HUES6 (cell line): ENCODE data around the gene PLD1.

Source experiments
- H3K27ac ChIP-seq: 2 replicates; pipeline ENCODE4 v1.7.0; 2013; ENCODE audit warnings: low read depth, mild to moderate bottlenecking, low read length, inconsistent platforms
- H3K27me3 ChIP-seq: 2 replicates; pipeline ENCODE4 v1.6.1; 2013; ENCODE audit warnings: low read length; ENCODE audit not compliant: control insufficient read depth, insufficient read depth
- H3K36me3 ChIP-seq: 2 replicates; pipeline ENCODE4 v1.6.1; 2013; ENCODE audit warnings: low read length; ENCODE audit not compliant: control insufficient read depth, insufficient read depth
- H3K4me1 ChIP-seq: 2 replicates; pipeline ENCODE4 v1.6.1; 2013; ENCODE audit warnings: low read length; ENCODE audit not compliant: control insufficient read depth, insufficient read depth
- H3K4me3 ChIP-seq: 2 replicates; pipeline ENCODE4 v1.5.1; 2013; ENCODE audit warnings: low read depth, low read length
- H3K9ac ChIP-seq: one replicate; pipeline ENCODE4 v1.6.1; 2013; ENCODE audit warnings: mild to moderate bottlenecking, low read length
- H3K9me3 ChIP-seq: 2 replicates; pipeline ENCODE4 v1.6.1; 2013; ENCODE audit warnings: low read depth, low read length; ENCODE audit not compliant: control insufficient read depth, insufficient read depth

PLD1 gene

GRCh38 chr3:171846597-171846996, 36.3 kb upstream of the PLD1 start:
- Histone ChIP-seq H3K9ac (no peak overlapping the region), H3K9me3 (0 out of 2 replicates have a peak, but pooled peaks cover 2% of the 10 kb centered on the region), H3K27ac (no peak overlapping the region), H3K36me3 (no peaks in the 10 kb centered on the region), H3K27me3 (no peaks in the 10 kb centered on the region), H3K4me3 (no peak overlapping the region), H3K4me1 (no peaks in the 10 kb centered on the region; the same call in 1 of the 2 replicates)

GRCh38 chr3:171845481-171846284, 35.4 kb upstream of the PLD1 start:
- Histone ChIP-seq H3K36me3 (no peaks in the 10 kb centered on the region), H3K4me1 (peaks cover 1% of the 10 kb centered on the region; the same call in 1 of the 2 replicates), H3K27me3 (no peaks in the 10 kb centered on the region), H3K9ac (no peak overlapping the region), H3K4me3 (no peak overlapping the region), H3K27ac (no peak overlapping the region), H3K9me3 (no peaks in the 10 kb centered on the region)

GRCh38 chr3:171844873-171845272, 34.6 kb upstream of the PLD1 start:
- H3K4me3 ChIP-seq: no peak overlapping the region
- peaks cover 4% of the 10 kb centered on the region; the same call in 1 of the 2 replicates for H3K4me1 ChIP-seq
- H3K27me3 ChIP-seq: no peaks in the 10 kb centered on the region
- H3K9ac ChIP-seq: no peak overlapping the region
- H3K9me3 ChIP-seq: no peaks in the 10 kb centered on the region
- no peak overlapping the region for H3K27ac ChIP-seq
- no peaks in the 10 kb centered on the region for H3K36me3 ChIP-seq

GRCh38 chr3:171842864-171843518, 32.7 kb upstream of the PLD1 start, which contains the start of gene TMEM212:
TSS of gene TMEM212 (plus strand) at chr3:171843349. CDS start at chr3:171843384, 35 bp downstream.
- no peaks in the 10 kb centered on the region for H3K9me3 ChIP-seq
- no peak within 1 kb of the TSS for H3K4me3 ChIP-seq
- H3K27me3 ChIP-seq: no peaks in the 10 kb centered on the region
- no peaks in the 10 kb centered on the region for H3K36me3 ChIP-seq
- H3K9ac ChIP-seq: no peak within 1 kb of the TSS
- peaks cover 12% of the 10 kb centered on the region for H3K4me1 ChIP-seq
- H3K27ac ChIP-seq: no peak within 1 kb of the TSS

- no peak overlapping the region for H3K9ac ChIP-seq
- no peak overlapping the region for H3K27ac ChIP-seq
Observed at GRCh38 chr3:171841620-171842000, 31.3 kb upstream of the PLD1 start.

GRCh38 chr3:171840811-171841619, 30.7 kb upstream of the PLD1 start:
- Histone ChIP-seq H3K36me3 (no peaks in the 10 kb centered on the region), H3K9ac (no peak overlapping the region), H3K27me3 (no peaks in the 10 kb centered on the region), H3K4me3 (no peak overlapping the region), H3K4me1 (peaks cover 13% of the 10 kb centered on the region), H3K27ac (no peak overlapping the region), H3K9me3 (no peaks in the 10 kb centered on the region)

More at GRCh38 chr3:171841620-171842000, 31.3 kb upstream of the PLD1 start:
- Histone ChIP-seq H3K9me3 (no peaks in the 10 kb centered on the region), H3K27me3 (no peaks in the 10 kb centered on the region), H3K36me3 (no peaks in the 10 kb centered on the region), H3K4me3 (no peak overlapping the region), H3K4me1 (peaks cover 13% of the 10 kb centered on the region)

- no peak overlapping the region for H3K9ac ChIP-seq
- H3K4me1 ChIP-seq: peaks cover 13% of the 10 kb centered on the region
- no peaks in the 10 kb centered on the region for H3K9me3 ChIP-seq
- H3K27me3 ChIP-seq: no peaks in the 10 kb centered on the region
- H3K36me3 ChIP-seq: no peaks in the 10 kb centered on the region
- H3K4me3 ChIP-seq: no peak overlapping the region
- no peak overlapping the region for H3K27ac ChIP-seq
Observed at GRCh38 chr3:171840445-171840810, 30.1 kb upstream of the PLD1 start.

- no peak overlapping the region for H3K4me3 ChIP-seq
- no peaks in the 10 kb centered on the region for H3K9me3 ChIP-seq
- H3K36me3 ChIP-seq: no peaks in the 10 kb centered on the region
- H3K27me3 ChIP-seq: no peaks in the 10 kb centered on the region
- H3K4me1 ChIP-seq: peaks cover 13% of the 10 kb centered on the region
- H3K9ac ChIP-seq: no peak overlapping the region
- H3K27ac ChIP-seq: no peak overlapping the region
Observed at GRCh38 chr3:171839270-171839669, 29.0 kb upstream of the PLD1 start.

GRCh38 chr3:171838218-171838720, 28.0 kb upstream of the PLD1 start:
- Histone ChIP-seq H3K9ac (no peak overlapping the region), H3K4me3 (no peak overlapping the region), H3K4me1 (peaks cover 13% of the 10 kb centered on the region)

GRCh38 chr3:171837698-171838097, 27.4 kb upstream of the PLD1 start:
- no peaks in the 10 kb centered on the region for H3K27me3 ChIP-seq
- H3K4me3 ChIP-seq: no peak overlapping the region
- H3K4me1 ChIP-seq: peaks cover 13% of the 10 kb centered on the region
- no peaks in the 10 kb centered on the region for H3K9me3 ChIP-seq
- no peak overlapping the region for H3K27ac ChIP-seq
- no peaks in the 10 kb centered on the region for H3K36me3 ChIP-seq
- H3K9ac ChIP-seq: no peak overlapping the region

More at GRCh38 chr3:171838218-171838720, 28.0 kb upstream of the PLD1 start:
- H3K36me3 ChIP-seq: no peaks in the 10 kb centered on the region
- no peak overlapping the region for H3K27ac ChIP-seq
- no peaks in the 10 kb centered on the region for H3K9me3 ChIP-seq
- H3K27me3 ChIP-seq: no peaks in the 10 kb centered on the region
